Activated CD4-positive, CD25-positive, alpha-beta regulatory T cell (primary cell): ENCODE data around the gene TMCO4.

Experiments
- DNase-seq, 4 experiments: peaks; one replicate each; lab custom pipeline; 2025; lab: John Stamatoyannopoulos, UW

TMCO4 gene

DNA sequence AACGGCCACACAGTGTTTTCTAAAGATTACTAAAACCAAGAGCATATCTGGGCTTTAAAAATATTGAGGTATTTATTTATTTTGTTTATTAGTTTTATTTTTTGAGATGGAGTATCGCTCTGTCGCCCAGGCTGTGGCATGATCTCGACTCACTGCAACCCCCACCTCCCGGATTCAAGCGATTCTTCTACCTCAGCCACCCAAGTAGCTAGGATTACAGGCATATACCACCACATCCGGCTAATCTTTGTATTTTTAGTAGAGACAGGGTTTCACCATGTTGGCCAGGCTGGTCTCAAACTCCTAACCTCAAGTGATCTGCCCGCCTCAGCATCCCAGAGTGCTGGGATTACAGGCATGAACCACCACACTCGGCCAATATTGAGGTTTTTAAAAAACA lies 23.9 kb downstream of the TMCO4 start:
- no peak for DNase-seq

DNA sequence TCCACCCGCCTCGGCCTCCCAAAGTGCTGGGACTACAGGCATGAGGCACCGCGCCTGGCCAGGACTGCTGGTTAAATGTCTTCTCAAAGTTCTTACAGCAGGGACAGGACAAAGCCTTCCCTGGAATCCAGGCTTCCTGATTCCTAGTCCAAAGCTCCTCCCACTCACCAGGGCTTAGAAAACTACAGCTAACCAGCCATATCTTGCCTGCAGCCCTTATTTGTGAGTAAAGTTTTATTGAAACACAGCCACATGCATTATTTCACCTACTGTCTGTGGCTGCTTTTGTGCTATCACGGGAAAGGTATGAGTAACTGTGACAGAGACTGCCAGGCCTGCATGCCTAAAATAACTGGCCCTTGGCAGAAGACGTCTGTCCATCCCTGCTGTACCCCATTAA lies 24.4 kb downstream of the TMCO4 start:
- no peak for DNase-seq

DNA sequence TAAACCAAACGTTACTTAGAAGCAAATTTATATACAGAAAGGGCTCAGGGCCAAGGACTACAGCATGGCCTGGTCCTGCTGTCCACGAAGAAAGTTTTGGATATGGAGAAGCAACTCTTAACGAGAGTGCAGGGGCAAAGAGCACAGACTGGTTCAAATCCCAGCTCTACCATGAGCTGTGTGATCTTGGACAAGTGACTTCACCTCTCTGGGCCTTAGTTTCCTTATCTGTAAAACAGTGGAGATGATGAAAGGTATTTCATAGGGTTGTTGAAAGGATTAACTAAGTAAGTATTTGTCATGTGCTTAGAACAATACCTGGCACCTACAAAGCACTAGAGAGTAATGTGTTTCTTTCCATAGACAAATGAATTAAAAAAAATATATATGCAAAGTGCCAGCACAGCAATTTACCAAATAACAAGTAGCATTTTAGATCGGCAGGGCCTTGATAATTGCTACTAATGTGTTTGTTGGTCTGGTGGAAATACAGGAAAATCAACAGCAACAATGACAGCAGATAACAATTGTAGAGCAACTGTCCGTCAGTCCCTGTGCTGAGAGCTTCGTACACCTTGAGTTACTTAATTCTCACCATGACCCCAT lies 25.4 kb downstream of the TMCO4 start:
- no peak for DNase-seq

DNA sequence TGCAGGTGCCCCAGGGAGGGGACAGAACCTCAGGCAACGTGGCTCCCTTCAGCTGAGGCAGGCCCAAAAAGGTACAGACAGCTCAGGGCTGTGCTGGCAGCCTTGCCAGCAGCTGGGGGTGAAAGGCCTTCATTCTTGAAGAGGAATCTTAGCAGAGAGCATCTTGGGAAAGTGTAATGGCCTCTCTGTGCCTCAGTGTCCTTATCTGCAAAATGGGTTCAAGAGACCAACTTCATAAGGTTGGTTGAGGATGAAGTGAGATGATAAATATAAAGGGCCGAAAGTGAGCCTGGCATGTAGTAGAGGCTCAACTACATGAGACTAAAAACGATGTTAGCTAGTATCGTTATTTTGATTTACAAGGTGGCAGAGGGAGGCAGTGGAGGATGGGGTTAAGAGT lies 26.2 kb downstream of the TMCO4 start:
- no peak for DNase-seq

DNA sequence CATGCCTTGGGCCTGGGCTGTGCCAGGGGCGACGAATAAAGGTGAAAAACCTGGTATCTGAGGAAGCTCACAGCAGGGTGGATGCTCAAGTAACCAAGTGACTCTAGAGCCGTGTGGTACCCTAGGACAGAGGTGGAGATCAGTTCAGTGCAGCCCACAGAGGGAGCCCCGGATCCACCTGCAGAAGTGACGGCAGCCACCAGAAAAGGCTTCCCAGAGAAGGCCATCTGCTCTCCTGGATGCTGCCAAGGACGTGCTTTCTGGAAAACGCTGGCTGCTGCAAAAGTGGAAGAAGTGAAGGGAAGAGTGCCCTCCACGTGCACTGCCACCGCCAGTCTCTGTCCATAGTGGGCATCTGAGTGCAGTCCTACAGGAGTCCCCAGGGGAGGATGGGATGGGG lies 27.7 kb downstream of the TMCO4 start:
- DNase-seq = no peak

DNA sequence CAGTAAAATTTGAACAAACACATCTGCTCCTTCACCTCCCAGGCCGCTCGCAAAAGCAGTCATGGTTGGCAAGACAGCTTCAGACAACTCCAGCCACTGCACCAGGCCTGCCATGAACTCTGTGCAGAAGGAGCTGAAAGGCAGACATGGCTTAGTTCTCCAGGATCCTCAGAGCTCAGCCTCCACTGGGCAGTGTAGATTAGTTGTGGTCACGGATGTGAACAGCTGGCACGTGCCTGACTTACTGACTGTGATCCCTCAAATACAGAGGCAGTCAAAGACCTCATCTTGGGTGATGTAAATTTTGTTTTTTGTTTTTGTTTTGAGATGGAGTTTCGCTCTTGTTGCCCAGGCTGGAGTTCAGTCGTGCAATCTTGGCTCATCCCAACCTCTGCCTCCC lies 28.4 kb downstream of the TMCO4 start:
- no peak for DNase-seq

DNA sequence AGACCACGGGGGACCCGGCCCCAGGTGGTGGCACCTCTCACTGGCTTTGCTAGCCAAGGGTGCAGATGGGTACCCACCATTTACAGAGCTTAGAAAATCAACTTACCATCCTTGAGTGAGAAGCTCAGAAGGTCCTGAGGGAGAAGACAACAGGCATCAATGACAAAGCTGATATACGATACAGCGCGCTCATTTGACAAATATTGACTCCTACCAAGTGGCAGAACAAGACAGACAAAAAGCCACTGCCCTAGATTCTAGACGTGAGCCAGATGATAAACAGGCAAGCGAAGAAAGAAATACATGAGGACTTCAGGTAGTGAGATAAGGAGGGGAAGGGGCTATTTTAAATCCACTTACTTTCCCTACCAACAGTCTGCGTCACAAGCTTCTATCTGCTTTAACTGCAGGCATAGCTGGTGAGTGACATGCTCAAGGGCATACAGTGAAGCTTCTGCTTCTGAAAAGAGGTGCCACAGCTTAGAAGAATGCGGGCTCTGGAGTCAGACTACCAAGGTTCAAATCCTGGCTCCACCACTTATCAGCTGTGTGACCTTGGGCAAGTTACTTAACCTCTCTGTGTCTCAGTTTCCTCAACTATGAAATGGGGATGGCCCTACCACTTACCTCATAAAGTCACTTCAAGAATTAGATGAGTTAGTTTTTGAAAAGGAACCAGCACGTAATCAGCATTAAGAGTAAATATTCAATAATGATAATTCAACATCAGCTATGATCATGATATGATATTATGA lies 29.1 kb downstream of the TMCO4 start:
- no peak for DNase-seq

DNA sequence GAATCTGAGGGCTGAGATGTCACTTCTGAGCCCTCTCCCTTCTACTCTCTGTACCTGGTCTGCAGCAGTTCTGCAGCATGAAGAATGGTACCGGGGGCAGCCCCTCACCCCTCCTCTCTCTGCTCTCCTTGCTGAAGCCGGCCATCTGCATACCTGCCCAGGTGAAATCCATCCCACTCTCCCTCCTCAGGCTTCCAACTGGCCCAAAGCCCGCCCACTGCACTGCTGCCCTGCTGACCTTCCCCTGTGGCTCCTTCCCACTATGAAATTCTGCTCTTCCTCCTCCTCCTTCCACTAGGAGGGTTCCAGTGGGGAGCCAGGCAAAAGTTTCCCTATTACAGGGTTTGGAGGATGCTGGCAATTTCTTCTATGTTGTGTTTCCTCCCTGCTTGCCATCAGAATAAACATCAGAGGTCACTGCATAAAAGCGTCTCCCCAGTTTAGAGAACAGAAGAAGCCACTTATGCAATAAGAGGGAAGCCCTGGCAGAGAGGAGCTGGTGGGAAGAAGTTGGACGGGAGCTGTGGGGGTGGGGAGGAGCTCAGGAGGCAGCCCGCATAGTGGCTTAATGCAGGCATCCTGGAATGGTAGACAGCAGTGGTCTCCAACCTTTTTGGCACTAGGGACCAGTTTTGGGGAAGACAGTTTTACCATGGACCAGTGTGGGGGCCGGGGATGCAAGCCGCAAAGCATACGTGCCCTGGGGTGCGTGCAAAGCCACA lies 30.3 kb downstream of the TMCO4 start:
- no peak for DNase-seq

DNA sequence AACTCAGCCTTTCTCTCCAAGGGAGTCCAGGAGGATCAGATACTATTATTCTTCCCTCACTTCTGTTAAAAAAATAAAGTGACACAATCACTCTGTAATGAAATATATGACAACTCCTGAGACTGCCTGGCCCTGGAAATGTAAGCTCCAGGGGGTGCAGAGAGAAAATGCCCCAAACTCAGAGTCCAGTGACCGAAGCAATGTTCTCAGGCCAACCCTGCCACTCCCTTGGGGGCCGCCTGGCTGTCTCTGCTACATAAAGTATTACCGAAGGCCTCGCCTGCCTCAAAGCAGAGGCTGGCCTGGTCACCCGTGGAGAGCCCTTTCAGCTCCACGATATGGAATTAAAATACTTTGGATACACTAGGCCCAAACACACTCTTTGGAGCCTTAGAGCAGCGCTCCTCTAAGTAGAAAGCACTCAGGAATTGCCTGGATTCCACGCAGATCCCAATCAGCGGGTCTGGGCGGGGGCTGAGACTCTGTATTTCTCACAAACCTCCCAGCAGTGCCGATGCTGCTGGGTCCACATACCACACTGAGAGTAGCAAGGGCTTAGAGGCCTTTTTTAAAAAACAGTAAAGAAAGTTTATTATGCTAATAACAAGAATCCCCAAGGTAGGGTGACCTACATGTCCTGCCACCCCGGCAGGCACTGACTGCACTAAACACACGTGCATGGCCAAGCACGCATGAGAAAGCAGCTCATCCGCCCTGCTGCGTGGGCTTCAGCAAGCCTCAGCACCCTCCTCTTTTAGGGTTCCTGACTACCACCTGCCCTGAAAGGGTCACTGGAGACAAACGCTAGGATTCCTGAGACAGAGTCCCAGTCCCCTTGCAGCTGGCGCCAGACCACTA lies 31.1 kb downstream of the TMCO4 start:
- DNase-seq = no peak

DNA sequence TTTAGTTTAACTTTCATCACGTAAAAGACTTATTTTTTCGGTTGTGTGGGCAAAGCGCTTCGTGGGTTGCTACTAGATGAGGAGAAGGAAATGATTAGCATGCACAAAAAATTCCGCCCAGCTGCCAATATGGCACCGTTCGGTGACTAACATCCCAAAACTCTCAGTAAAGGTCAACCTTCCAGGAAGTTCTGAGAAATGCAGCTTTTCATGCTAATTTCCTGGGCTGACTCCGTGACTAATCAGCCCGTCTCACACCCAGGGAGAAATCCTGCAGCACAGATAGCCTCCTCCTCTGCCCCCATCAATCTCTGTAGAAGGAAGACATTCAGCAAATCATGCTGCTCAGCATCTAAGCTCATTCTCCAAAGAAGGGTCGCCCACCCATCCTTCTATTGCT lies 34.1 kb downstream of the TMCO4 start:
- no peak for DNase-seq

DNA sequence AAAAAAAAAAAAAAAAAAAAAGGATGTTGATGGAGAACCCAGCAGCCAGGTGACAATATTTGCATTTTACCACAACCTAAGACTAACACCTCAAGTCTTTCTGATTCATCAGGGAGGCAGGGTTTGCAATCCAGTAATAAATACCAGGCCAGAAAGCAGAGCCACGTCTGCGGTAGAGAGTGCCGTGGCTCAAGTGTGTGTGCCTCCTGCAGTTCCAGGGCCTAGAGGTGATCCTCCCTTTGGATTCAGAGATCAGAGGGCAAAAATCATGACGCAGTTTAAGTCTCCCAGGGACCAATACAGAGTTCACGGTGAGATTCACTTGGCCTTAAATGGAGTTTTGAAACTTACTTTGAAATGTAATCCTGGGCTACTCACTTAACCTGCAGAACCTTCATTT lies 34.9 kb downstream of the TMCO4 start:
- no peak for DNase-seq

DNA sequence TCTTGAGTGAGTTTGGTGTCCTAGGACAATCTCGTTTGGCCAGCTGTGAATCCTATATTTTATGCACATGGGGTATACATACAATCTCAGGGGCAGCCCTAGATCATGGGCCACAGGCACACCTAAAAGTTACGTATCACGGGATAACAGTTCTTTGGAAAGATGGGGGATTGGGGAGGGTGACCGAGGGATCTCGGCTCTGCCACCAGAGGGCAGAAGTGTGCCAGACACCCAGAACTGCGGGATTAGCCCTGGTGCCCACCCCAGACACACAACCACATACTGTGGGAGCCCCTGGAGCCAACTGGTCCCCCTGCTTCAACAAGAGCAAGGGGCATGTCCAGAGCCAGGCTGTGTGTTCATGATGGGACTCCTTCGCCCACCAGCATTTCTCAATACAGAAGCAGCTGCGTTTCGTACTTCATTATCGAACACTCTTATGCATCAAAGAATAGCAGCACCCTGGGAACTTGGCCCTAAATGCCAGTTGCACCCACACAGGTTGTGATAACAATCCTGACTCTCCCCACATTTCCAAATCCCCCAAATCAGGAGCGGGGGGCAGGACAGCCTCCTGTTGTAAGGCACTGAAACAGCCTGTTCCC lies 37.4 kb downstream of the TMCO4 start:
- no peak for DNase-seq

DNA sequence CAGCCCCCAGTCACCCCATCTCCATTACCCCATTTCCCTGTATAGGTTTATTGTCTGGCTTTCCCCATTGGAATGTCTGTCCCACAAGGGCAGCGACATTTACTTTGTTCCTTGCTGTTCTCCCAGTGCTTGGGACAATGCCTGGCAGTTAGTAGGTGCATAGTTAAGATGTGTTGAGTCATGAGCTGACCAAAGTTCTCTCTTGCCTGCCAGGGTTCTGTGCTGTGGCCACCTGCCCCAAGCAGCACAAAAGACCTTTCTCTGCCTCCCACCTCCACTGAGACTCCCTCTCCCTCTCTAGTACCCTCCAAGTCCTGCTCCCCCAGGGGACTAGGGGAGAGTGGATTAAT lies 40.0 kb downstream of the TMCO4 start:
- no peak for DNase-seq

DNA sequence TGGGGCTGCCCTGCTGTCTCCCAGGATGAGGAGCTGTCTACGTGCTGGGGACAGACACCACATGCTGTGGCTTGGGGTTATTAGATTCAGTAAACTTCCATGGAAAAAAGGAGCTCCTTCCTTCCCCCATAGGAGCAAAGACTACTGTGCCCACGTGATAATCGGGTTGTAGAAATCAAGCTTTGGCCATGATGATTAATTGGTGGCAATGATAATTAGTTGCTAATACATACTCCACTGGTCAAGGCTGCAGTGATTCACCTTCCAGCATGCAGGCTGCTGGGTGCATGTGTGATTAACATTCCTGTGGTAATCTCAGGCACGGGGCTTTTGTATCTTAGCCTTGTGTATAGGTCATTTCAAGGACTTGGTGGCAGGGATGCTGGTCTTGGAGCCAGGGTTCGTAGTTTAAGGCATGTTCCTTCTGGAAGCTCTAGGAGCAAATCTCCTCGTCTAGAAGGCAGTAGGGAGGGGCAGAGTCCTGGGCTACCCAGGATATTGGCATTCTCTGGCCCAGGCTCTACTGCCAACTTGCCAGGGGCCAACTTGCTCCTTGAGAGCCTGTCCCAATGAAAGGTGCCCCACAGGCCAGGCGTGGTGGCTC lies 41.4 kb downstream of the TMCO4 start:
- DNase-seq = no peak

DNA sequence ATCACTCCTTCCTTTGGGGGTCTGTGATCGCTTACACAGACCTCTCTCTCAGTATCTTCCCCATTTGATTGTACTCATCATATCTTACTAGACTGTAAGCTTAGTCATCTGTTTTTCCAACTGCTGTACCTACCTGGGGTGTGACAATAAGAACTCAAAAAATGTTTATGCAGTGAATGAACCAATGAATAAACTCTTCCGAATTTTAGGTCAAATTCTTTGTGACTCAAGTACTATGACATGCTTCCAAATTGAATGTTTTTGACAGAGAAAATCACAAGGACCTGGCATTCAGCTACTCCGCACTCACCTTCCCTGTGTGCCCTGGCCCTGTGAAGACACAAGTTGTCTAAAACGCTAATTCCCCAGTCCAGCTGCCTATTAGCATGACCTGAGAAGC lies 42.1 kb downstream of the TMCO4 start:
- no peak for DNase-seq

DNA sequence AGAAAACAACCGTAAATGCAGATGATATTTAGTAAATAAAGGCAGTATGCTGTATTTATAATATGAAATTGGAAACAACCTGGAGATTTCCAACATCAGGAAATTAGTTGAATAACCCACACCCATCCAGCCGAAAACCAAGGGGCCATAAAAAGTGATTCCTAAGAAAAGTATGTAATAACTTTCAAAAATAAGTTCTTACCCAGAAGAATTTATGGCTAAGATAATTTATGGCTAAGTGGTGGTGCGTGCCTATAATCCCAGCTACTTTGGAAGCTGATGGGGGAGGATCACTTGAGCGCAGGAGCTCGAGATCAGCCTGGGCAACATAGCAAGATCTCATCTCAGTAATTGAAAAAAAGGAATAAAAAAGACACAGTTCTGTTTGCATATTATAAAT lies 43.2 kb downstream of the TMCO4 start:
- no peak for DNase-seq

DNA sequence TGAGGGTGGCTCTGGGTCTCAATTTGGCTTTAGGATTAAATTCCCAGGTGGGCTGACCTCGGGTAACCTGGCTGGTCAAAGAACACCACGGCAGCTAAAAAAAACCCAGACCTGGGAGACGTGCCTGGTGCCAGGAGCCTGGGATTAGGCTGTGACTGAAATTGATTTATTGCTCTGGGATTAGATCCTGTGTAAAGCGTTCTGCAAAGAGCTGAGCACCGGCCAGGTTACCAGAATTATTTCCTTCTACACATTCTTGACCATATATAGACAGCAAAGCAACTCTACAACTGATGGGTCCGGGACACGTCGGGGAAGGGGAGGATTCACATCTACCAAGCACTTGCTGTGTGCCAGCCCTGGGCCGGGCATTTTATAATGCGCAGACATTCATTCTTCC lies 45.2 kb downstream of the TMCO4 start:
- DNase-seq = no peak

DNA sequence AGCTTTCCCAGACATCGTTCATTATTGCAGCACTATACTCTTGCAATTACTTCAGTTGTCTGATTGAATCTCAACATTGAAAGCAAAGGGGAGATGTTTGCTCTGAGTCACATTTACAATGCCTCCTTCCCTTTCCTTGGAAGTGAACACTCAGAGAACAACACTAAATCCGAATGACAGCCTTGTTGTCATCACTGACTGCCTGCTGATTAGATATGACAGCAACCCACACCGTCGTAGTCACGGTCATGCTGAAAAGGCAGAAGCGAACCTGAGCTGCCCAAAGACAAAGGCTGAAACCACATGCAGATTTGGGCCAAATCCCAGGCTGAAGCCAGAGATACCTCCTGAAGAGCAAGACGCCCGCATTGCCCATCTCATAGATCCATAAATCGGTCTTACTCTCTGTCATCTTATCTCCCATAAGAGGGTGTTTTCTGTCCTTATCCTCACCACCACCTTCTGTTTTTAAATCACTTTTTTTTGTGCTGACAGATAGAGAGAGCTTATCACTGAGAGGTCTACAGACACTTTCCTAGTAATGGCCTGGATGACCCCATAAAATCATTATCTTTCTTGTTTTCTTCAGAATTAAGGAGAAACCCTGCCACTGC lies 47.5 kb downstream of the TMCO4 start:
- no peak for DNase-seq

DNA sequence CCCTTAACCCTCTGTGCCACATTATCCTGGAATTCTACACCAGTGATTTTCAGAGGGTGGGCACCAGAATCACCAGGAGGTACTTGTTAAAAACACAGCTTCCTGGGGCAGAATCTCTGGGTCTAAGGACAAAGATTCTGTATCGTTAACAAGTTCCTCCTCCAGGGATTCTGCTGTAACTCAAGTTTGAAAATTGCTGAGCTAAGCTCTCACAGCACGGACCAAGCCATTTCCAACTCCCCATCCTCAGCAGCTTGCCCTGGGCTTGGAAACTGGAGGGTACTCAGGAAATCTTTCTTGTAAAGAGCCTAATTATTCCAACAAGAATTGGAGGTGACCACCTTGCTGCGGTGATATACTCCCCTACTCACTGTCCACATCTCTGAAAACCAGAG lies 48.8 kb downstream of the TMCO4 start:
- DNase-seq = no peak

DNA sequence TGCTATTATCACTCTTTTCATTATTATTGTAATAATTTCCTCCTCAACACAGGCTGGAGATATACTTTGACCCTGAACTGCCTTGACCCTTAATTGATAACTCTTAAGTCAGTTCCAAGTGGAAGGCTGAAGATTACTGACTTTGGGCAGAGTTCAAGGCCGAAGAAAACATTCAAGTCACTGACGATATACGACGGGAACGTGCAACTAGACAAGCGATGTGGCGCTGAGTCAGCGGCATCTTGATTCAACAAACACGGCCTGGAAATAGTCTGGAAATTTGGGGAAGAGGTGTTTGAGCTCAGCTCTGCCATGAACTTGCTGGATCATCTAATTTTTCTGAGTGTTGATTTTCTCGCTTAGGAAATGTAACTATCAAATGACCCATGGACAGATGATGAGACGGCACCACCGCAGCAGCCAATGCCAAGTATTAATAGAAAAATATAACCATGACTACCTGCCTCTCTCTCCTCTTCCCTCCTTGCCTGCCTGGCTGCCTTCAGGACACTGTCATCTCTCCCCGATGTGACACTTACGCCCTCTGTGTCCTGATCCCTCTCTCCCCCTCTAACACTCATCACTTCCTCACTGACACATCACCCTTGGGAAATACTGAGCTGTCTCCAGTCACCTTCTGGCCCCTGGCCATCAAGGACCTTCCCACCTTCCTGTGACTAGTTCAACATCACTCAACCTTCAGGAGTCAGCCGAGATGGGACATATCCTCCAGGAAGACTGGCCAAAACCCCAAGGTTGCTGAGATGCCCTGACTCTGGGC lies 49.4 kb downstream of the TMCO4 start:
- DNase-seq = no peak

DNA sequence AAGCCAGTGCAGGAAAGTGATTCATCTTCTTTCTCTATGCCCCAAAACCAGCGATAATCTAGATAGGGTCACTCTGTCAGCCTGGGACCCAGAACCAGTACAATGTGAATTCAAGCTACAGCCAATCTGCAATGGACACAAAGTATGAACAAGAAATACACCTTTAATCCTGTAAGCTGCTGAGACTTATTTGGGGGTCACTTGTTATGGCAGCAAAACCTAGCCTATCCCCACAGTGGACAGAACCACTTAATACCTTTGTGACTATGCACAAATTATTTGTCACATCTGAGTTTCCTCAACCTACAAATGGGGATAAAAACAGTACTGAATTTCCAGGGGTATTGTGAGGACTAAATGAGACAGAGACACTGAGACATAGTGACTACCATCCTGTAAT lies 50.0 kb downstream of the TMCO4 start:
- DNase-seq = no peak
